CD4-positive, alpha-beta T cell (primary cell): ENCODE measurements around the gene HPSE. TPM values are rescaled to one million over a fixed set of nuclear protein-coding genes. Genes with fewer than 3 reads are reported as not detected.

Experiments used
- ATAC-seq: fragments of 200-7000 bp; cut with Tn5 transposase; one replicate; pipeline ENCODE4 v1.10.0; 2022; ENCODE audit warnings: mild to moderate bottlenecking; ENCODE audit not compliant: poor library complexity
- CTCF ChIA-PET: fragments of 350-600 bp; sonication (Branson Sonifier 250); formaldehyde crosslinking; loops from one replicate; lab custom pipeline; 2021; ENCODE audit warnings: antibody characterized with exemption, inconsistent platforms; lab: Charles Lee
- POLR2A ChIA-PET: fragments of 350-600 bp; sonication (Branson Sonifier 250); formaldehyde crosslinking; loops from one replicate; lab custom pipeline; 2021; ENCODE audit warnings: antibody characterized with exemption, inconsistent platforms; lab: Charles Lee
- DNase-seq, 14 experiments: peaks; one replicate each; pipeline ENCODE4 v3.0.0-alpha.2; 2013 to 2020; ENCODE audit warnings: mixed read lengths in 2 of 14
- H3K27ac ChIP-seq, 2 donors: one replicate each; pipeline versions ENCODE4 v1.5.1 to v1.7.0; 2013; ENCODE audit warnings: low read length in 2 of 2, low read depth in 1 of 2, mild to moderate bottlenecking in 1 of 2
- H3K27me3 ChIP-seq, 2 experiments: 1 replicate in 1 of 2; 2 replicates in 1 of 2; pipeline versions ENCODE4 v1.6.1 to v1.7.0; 2013; ENCODE audit warnings: low read length in 2 of 2, control low read depth in 1 of 2, mild to moderate bottlenecking in 1 of 2, moderate library complexity in 1 of 2; ENCODE audit not compliant: insufficient read depth in 2 of 2, control insufficient read depth in 1 of 2
- H3K36me3 ChIP-seq: one replicate; pipeline ENCODE4 v1.6.1; 2013; ENCODE audit warnings: low read length, control low read depth; ENCODE audit not compliant: insufficient read depth
- H3K4me1 ChIP-seq: one replicate; pipeline ENCODE4 v1.6.1; 2013; ENCODE audit warnings: low read length, control low read depth; ENCODE audit not compliant: insufficient read depth
- H3K4me3 ChIP-seq: one replicate; pipeline ENCODE4 v1.5.1; 2013; ENCODE audit warnings: mild to moderate bottlenecking, low read length, moderate library complexity
- H3K9me3 ChIP-seq, 2 experiments: 1 replicate in 1 of 2; 2 replicates in 1 of 2; pipeline versions ENCODE4 v1.6.1 to v1.7.0; 2013; ENCODE audit warnings: low read length in 2 of 2, mild to moderate bottlenecking in 2 of 2, control low read depth in 1 of 2, moderate library complexity in 1 of 2; ENCODE audit not compliant: control insufficient read depth in 1 of 2, insufficient read depth in 1 of 2
- H3K27ac Mint-ChIP-seq: one replicate; pipeline ENCODE4 v1.8.0; 2020; ENCODE audit warnings: mixed read lengths
- H3K27me3 Mint-ChIP-seq: one replicate; pipeline ENCODE4 v1.8.0; 2021; ENCODE audit warnings: mixed read lengths
- H3K36me3 Mint-ChIP-seq: one replicate; pipeline ENCODE4 v1.8.0; 2021; ENCODE audit warnings: low read depth, mixed read lengths
- H3K4me1 Mint-ChIP-seq: one replicate; pipeline ENCODE4 v1.8.0; 2021; ENCODE audit warnings: low read depth, mixed read lengths
- H3K4me3 Mint-ChIP-seq: one replicate; pipeline ENCODE4 v1.8.0; 2020; ENCODE audit warnings: mild to moderate bottlenecking, mixed read lengths
- H3K9me3 Mint-ChIP-seq: one replicate; pipeline ENCODE4 v1.8.0; 2020; ENCODE audit warnings: mixed read lengths
- CTCF ChIP-seq: fragments of 200-600 bp; IDR thresholded peaks from one replicate; pipeline ENCODE4 v1.8.0; 2022; ENCODE audit warnings: antibody characterized with exemption, mild to moderate bottlenecking
- intact Hi-C, 2 experiments: fragments of 100-400 bp; cut with DNase I in 1 of 2; cut with micrococcal nuclease in 1 of 2; formaldehyde crosslinking; loops; one replicate each; pipeline versions ENCODE4 v1.15.1 to v1.9.0; 2023 to 2025; cut with DNase I, micrococcal nuclease
- total RNA-seq, 174 experiments: library from RNA in 2 of 174; stranded (reverse) in 2 of 174; gene quantifications; one replicate each; pipeline ENCODE4 v1.2.3 and lab custom pipeline; 2021 to 2026

The HPSE gene
- total RNA-seq, 2 experiments from 2014 or later = 1.5 to 2.1 TPM

DNA sequence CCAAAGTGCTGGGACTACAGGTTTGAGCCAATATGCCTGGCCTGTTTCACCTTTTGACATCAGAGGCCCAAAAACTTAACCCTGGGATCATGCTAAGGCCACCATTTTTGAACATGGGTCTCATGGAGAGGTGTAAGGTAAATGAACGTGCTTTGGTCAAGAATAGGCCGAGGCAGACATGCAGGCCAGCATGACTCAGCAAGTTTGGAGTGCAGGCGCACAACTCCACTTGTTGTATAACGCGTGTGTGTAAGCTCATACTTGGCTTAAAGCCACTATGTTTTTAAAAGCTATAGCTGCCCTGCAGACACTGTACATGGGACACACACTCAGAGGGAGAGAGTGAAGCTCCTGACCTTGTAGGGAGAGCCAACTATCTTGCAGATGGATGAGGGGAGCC lies 43.8 kb upstream of the HPSE start:
- Mint-ChIP-seq H3K4me1 (no peaks in the 10 kb centered on the region), H3K27me3 (no peaks in the 10 kb centered on the region), H3K36me3 (peaks cover 4% of the 10 kb centered on the region), H3K27ac (no peak overlapping the region), H3K9me3 (peaks cover 7% of the 10 kb centered on the region), H3K4me3 (no peak overlapping the region)
- intact Hi-C loops = no loop called here
- peak in 3 of 14 experiments; percentile 17 to 25 (median 20) for DNase-seq
- Histone ChIP-seq H3K27ac (no peak overlapping the region), H3K36me3 (no peaks in the 10 kb centered on the region), H3K27me3 (no peaks in the 10 kb centered on the region), H3K4me3 (no peak overlapping the region), H3K9me3 (peaks cover 12 to 15% of the 10 kb centered on the region in 2 experiments), H3K4me1 (no peaks in the 10 kb centered on the region)
- no peak for ATAC-seq
- ChIA-PET POLR2A (interaction anchor here (1.4 kb wide), 1 partner anchor 12 kb away, joined by 3 read pairs; no protein-coding TSS in a partner anchor), CTCF (no interaction called here)
- TF ChIP-seq CTCF = no peak

- Mint-ChIP-seq H3K9me3 (peaks cover 7% of the 10 kb centered on the region), H3K4me1 (no peaks in the 10 kb centered on the region), H3K4me3 (no peak overlapping the region), H3K27me3 (no peaks in the 10 kb centered on the region), H3K27ac (no peak overlapping the region), H3K36me3 (peaks cover 4% of the 10 kb centered on the region)
- DNase-seq = no peak
- Histone ChIP-seq H3K9me3 (peaks cover under 1 to 3% of the 10 kb centered on the region in 2 experiments), H3K27me3 (no peaks in the 10 kb centered on the region), H3K27ac (no peak overlapping the region), H3K4me1 (no peaks in the 10 kb centered on the region), H3K4me3 (no peak overlapping the region), H3K36me3 (no peaks in the 10 kb centered on the region)
- intact Hi-C loops = no loop called here
- TF ChIP-seq CTCF = no peak
- CTCF ChIA-PET = no interaction called here
- POLR2A ChIA-PET = no interaction called here
- no peak for ATAC-seq
Observed at GRCh38 chr4:83372931-83373330, 38.3 kb upstream of the HPSE start.

- Histone ChIP-seq H3K9me3 (no peaks in the 10 kb centered on the region), H3K36me3 (no peaks in the 10 kb centered on the region), H3K4me1 (no peaks in the 10 kb centered on the region), H3K27me3 (no peaks in the 10 kb centered on the region), H3K27ac (no peak overlapping the region), H3K4me3 (no peak overlapping the region)
- Mint-ChIP-seq H3K27ac (no peak overlapping the region), H3K36me3 (peaks cover 4% of the 10 kb centered on the region), H3K4me1 (no peaks in the 10 kb centered on the region), H3K27me3 (no peaks in the 10 kb centered on the region), H3K4me3 (no peak overlapping the region), H3K9me3 (no peaks in the 10 kb centered on the region)
- DNase-seq (no peak), ATAC-seq (no peak)
- ChIA-PET POLR2A (no interaction called here), CTCF (interaction anchor here (1.7 kb wide), 1 partner anchor 21 kb away, joined by 3 read pairs; no protein-coding TSS in a partner anchor)
- no peak for TF ChIP-seq CTCF
- intact Hi-C loops = no loop called here
Observed at GRCh38 chr4:83371936-83372335, 37.3 kb upstream of the HPSE start.
